Measurements from ENCODE around the gene CCDC30.
"Not testable (repeated sequence)": the region's sequence is repeated elsewhere in the genome, so short reads cannot be mapped to it uniquely, and the experiment has no call there.

CCDC30 gene

DNA sequence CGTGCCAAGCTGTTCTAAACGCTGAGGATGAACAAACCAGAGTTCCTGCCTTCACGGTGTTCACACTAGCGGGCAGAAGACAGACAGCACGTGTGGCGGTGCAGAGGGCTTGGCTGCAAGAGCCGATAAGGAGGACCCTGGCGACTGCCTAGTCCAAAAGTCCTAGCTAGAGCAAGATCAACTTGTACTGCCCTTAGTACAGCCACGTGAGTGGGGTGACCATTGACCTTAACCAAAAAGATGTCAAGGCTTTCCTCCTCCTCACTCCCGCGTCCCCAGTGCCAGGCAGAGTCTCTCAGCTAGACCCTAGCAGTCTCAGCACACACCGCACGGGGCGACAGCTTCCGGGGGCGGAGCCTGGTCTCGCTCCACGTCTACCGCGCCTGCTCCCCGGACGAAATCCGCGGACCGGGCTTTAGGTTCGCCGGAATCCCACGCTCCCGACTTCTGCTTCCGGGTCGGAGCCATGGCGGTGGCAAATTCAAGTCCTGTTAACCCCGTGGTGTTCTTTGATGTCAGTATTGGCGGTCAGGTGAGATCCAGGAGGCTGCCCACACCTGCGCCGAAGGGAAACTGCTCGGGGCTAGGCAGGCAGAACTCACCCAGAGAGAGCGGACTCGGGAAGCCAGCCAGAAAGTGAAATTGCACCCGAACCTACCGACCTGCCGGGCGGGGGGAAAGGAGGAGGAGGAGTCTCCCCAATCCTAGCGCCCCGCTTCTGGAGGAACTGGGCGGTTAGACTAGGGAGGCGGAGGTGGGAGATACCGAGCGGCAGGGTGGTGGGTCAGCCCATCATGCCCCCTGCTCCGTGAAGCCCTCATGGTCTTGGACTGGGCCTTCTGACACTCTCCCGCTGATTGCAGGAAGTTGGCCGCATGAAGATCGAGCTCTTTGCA lies 195.1 kb downstream of the CCDC30 start, which contains the start of gene PPIH:
PPIH (plus strand) TSS at position 443 of the 896 bp plus-strand sequence; CDS start at position 467, 24 bp downstream.
- DNase-seq (ENCODE audit: low read depth), result peak; percentile 77

DNA sequence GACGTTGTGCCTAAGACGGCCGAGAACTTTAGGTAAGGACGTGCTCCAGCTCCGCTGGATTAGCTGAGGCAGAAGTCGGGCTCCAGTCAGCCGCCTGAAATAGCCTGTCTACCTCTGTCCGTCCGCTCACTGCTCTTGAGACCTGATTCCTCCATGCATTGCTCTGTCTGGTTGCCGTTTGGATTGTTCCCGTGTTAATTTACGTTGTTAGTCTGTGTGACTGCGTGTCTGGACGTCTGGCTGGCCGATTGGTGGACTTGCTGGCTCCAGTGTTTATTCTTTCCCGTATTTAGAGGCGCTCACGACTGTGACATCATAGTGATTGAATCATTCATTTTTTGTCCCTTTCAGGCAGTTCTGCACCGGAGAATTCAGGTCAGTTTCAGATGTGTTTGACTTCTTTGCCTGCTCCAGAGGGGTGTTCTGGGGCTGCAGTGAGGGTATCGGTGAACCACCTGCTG lies 195.8 kb downstream of the CCDC30 start:
- DNase-seq (ENCODE audit: low read depth), result no peak

GRCh38 chr1:42660907-42661500 lies 197.9 kb downstream of the CCDC30 start:
- no peak for DNase-seq (ENCODE audit: low read depth)

DNA sequence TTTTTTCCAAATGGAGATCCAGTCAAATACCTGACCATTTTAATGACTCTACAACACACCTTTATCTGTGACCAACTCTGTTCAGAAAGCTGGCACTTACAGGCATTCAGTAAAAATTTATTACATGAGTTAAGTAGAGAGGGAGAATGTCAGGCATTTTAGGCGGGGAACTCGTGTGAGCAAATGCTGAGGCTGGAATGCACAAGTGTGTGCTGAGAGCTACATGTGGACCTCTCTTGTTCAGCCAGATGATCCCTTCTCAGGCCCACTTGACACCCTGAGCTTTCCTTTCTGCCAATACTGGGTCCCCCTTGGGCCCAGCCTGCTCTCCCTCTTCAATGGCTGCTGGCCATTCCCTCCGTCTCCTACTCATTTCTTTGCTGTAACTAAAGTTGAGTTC lies 206.8 kb downstream of the CCDC30 start:
- no peak for DNase-seq (ENCODE audit: low read depth)

DNA sequence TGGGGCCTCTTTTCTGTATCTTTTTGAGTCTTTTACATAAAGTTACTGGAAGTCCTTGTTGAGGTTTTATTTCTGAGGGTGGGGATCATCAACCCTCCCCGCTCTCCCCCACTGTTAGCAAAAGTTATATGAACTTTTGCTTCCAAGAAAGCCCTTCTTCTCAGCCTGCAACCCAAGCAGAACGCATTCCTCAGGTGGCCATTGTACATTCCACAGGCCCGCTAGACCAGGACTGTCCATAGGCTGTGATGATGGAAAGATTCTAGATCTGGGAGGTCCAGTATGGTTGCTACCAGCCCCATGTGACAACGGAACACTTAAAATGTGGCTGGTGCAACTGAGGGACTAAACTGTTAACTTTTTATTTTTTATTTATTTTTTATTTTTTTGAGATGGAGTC lies 207.3 kb downstream of the CCDC30 start:
- no peak for DNase-seq (ENCODE audit: low read depth)

- DNase-seq (ENCODE audit: low read depth), result no peak
These were observed 211.1 kb downstream of the CCDC30 start for GRCh38 chr1:42674214-42674613.

DNA sequence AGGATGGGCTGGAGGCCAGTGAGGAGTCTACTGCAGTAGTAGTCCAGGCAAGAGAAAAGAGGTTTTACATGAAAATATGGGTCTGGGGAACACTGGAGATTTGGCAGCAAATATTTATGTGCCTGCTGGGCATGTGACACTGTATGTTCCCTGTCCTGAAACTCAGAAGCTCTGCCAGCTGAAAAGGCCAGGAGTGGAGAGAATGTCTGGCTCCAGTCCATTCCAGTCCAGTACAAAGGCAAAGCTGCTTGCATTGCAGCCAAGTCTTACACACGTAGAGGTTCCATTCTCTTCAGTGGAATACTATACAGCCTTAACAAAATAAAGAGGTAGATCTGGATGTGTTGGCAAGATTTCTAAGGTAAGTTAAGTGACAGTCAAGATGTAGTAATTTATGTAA lies 211.6 kb downstream of the CCDC30 start:
- DNase-seq (ENCODE audit: low read depth), result no peak

- no peak for DNase-seq (ENCODE audit: low read depth)
These were observed 212.4 kb downstream of the CCDC30 start for GRCh38 chr1:42675467-42675866.

- DNase-seq (ENCODE audit: low read depth), result no peak
These were observed 213.5 kb downstream of the CCDC30 start for GRCh38 chr1:42676534-42677087.

GRCh38 chr1:42679364-42679983 lies 216.4 kb downstream of the CCDC30 start:
- DNase-seq (ENCODE audit: low read depth), result no peak

GRCh38 chr1:42680055-42680454 lies 217.0 kb downstream of the CCDC30 start:
- DNase-seq (ENCODE audit: low read depth), result no peak

GRCh38 chr1:42680921-42681683 lies 218.0 kb downstream of the CCDC30 start:
- no peak for DNase-seq (ENCODE audit: low read depth)

- DNase-seq (ENCODE audit: low read depth), result peak; percentile 98
These were observed 218.8 kb downstream of the CCDC30 start, which contains the start of gene YBX1 for GRCh38 chr1:42681741-42682483. Gene YBX1 (plus strand): TSS chr1:42682418. CDS start chr1:42682566, 148 bp downstream.

DNA sequence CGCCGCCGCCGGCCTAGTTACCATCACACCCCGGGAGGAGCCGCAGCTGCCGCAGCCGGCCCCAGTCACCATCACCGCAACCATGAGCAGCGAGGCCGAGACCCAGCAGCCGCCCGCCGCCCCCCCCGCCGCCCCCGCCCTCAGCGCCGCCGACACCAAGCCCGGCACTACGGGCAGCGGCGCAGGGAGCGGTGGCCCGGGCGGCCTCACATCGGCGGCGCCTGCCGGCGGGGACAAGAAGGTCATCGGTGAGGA lies 219.3 kb downstream of the CCDC30 start:
- DNase-seq (ENCODE audit: low read depth), result not testable (repeated sequence)

DNA sequence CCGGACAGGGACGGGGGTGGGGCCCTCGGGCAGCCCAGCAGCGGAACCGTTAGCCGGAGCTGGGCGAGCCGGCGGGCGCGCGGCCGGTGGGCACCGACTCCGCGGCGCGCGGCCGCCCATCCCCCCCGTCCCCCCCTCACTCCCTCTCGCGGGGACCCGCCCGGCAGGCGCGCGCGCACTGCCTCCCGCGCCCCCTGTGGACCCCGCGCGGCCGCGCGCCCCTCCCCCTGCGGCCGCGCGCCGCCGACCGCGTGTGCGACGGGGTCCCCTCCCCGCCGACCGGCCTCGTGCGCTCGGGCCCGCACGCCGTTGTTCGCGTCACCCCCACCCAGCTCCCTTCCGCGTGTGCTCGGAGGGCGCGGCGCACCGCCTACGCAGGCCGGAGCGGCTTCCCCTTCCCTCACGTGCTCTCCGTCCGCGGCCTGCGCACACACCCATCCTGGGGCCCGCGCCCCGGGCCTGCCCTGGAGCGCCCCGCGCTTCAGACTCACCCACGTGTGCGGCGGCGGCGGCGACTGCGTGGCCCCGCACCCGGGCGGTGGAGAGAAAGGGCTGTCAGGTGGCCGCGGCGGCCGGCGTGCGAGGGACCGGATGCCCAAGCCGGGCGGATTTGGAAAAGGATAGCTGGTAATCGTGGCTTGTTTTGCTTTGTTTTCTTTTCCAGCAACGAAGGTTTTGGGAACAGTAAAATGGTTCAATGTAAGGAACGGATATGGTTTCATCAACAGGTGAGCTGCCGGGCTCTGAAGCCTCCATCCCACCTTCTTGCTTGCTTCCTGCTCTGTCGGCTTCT lies 219.8 kb downstream of the CCDC30 start:
- peak; percentile 53 for DNase-seq (ENCODE audit: low read depth)

DNA sequence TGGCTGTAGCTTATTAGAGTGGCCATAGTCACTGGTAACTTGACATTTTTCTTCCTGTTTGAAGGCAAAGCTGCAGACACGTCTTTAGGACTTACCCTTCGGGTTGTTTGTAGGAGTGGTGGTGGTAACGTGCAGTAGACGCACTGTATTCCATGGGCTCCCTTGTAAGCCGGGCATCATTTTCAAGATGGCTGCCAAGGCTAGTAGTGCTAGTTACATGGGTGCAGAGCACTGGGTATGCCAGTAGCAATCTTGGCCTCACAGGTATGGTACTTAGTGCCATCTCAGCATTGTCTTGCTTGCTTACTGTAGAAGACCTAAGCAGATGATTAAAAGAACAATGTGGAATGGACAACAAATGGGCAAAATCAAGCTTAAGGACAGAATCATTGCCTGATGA lies 221.1 kb downstream of the CCDC30 start:
- no peak for DNase-seq (ENCODE audit: low read depth)

- DNase-seq (ENCODE audit: low read depth), result no peak
These were observed 223.3 kb downstream of the CCDC30 start for GRCh38 chr1:42686418-42686817.

DNA sequence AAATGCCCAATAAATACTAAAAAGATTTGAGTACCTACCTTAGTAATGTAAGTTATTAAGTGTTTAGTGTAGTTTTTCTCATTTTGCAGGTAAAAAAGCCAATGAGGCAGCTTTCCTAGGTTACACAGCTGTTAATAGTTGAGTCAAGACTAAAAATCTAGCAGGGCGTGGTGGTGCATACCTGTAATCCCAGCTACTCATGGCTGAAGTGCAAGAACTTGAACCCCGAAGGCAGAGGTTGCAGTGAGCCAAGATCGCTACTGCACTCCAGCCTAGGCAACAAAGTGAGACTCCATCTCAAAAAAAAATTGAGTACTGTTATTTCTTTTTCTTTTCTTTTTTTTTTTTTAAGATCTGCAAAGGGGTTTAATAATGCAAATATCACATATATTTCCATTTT lies 226.8 kb downstream of the CCDC30 start:
- DNase-seq (ENCODE audit: low read depth), result no peak

GRCh38 chr1:42690477-42691156 lies 227.5 kb downstream of the CCDC30 start:
- no peak for DNase-seq (ENCODE audit: low read depth)

- DNase-seq (ENCODE audit: low read depth), result no peak
These were observed 228.0 kb downstream of the CCDC30 start for GRCh38 chr1:42691157-42691498.
